ENCODE results near the gene HAGH. TPM values are rescaled to one million over a fixed set of nuclear protein-coding genes. Genes with fewer than 3 reads are reported as not detected.
"Not testable (repeated sequence)": the region's sequence is repeated elsewhere in the genome, so short reads cannot be mapped to it uniquely, and the experiment has no call there.

Gene HAGH
- total RNA-seq = 10 to 100 TPM; 30.6 to 56.5 (median 43.4) TPM

- H3K4me1 ChIP-seq = peaks cover 27 to 78% (median 39%) of the 10 kb centered on the region in 3 donors
- TF ChIP-seq POLR2A (IDR thresholded peaks at IDR 0.05) = peak in 2 of 4 donors; percentile 16 to 19
- peak in 3 of 6 experiments; percentile 11 to 28 (median 22) for TF ChIP-seq CTCF (IDR thresholded peaks at IDR 0.05)
- no peaks in the 10 kb centered on the region for H3K9me3 ChIP-seq
- H3K4me3 ChIP-seq = peak within 1 kb of the TSS; percentile 61 to 98 (median 92)
- H3K27ac ChIP-seq = peak within 1 kb of the TSS; percentile 72 to 95 (median 93)
- DNase-seq = peak; percentile 47
- WGBS, 2 donors = 0% methylated on average over 2 to 4 of the region's 104 CpGs
- peaks cover 0 to 42% (median 10%) of the 10 kb centered on the region in 3 donors for H3K36me3 ChIP-seq
- intact Hi-C loops (cut with DNase I) = no loop called here
- no peaks in the 10 kb centered on the region for H3K27me3 ChIP-seq
Observed at GRCh38 chr16:1826691-1827573, at the start of gene HAGH, which contains the start of gene FAHD1. Gene HAGH, minus strand, starts transcription at chr16:1826825. Its CDS starts 38 bp downstream, at chr16:1826787. Gene FAHD1, plus strand, starts transcription at chr16:1827206. Its CDS starts 33 bp downstream, at chr16:1827239.

- H3K36me3 ChIP-seq; intact Hi-C loops (cut with DNase I); H3K9me3 ChIP-seq; DNase-seq; H3K27ac ChIP-seq; H3K4me3 ChIP-seq: not testable (repeated sequence)
- Histone ChIP-seq H3K27me3 (peaks cover 0 to 83% (median 3%) of the 10 kb centered on the region in 4 donors), H3K4me1 (peaks cover 0 to 17% (median 3%) of the 10 kb centered on the region in 3 donors)
- 82 to 84% methylated on average over 12 to 13 of the region's 13 CpGs for WGBS, 2 donors
Observed at GRCh38 chr16:1876066-1876465, 49.4 kb upstream of the HAGH start.

- WGBS, 2 donors = 54 to 56% methylated on average over 6 of the region's 6 CpGs
- Histone ChIP-seq H3K27me3 (peaks cover 0 to 75% (median 3%) of the 10 kb centered on the region in 4 donors), H3K4me3 (no peak overlapping the region), H3K4me1 (peaks cover 0 to 21% (median 3%) of the 10 kb centered on the region in 3 donors), H3K27ac (no peak overlapping the region), H3K9me3 (no peaks in the 10 kb centered on the region), H3K36me3 (no peaks in the 10 kb centered on the region)
- intact Hi-C loops (cut with DNase I) = loop anchor here (5.0 kb wide), 1 partner anchor 52 kb away; no protein-coding TSS in a partner anchor
- no peak for DNase-seq
- TF ChIP-seq POLR2A (IDR thresholded peaks at IDR 0.05) = no peak
- TF ChIP-seq CTCF (IDR thresholded peaks at IDR 0.05) = no peak
Observed at GRCh38 chr16:1874854-1875253, 48.2 kb upstream of the HAGH start.

- H3K4me3 ChIP-seq = peak within 1 kb of the TSS in 2 of 4 donors; percentile 5 to 40
Observed at GRCh38 chr16:1871974-1872635, 45.5 kb upstream of the HAGH start, which contains the start of gene MEIOB. Gene MEIOB, minus strand, starts transcription at chr16:1872164. Its CDS starts 3,989 bp downstream, at chr16:1868175.

More at GRCh38 chr16:1871974-1872635, 45.5 kb upstream of the HAGH start, which contains the start of gene MEIOB:
- Histone ChIP-seq H3K36me3 (no peaks in the 10 kb centered on the region), H3K4me1 (peaks cover 0 to 18% (median 3%) of the 10 kb centered on the region in 3 donors), H3K27ac (no peak within 1 kb of the TSS), H3K27me3 (peaks cover 0 to 51% (median 3%) of the 10 kb centered on the region in 4 donors), H3K9me3 (no peaks in the 10 kb centered on the region)
- 24 to 25% methylated on average over 12 to 20 of the region's 68 CpGs for WGBS, 2 donors
- TF ChIP-seq CTCF (IDR thresholded peaks at IDR 0.05) (no peak), POLR2A (IDR thresholded peaks at IDR 0.05) (no peak)
- intact Hi-C loops (cut with DNase I) = loop anchor here (5.0 kb wide), 1 partner anchor 55 kb away; no protein-coding TSS in a partner anchor
- DNase-seq = no peak
